Uterus (tissue), 4 donors: ENCODE data around the gene PUS3. TPM values are rescaled to one million over a fixed set of nuclear protein-coding genes. Genes with fewer than 3 reads are reported as not detected.
"Not testable (repeated sequence)": the region's sequence is repeated elsewhere in the genome, so short reads cannot be mapped to it uniquely, and the experiment has no call there.

Experiments
- DNase-seq, 2 donors: peaks; one replicate each; pipeline ENCODE4 v3.0.0-alpha.2; 2019 to 2020
- H3K27ac ChIP-seq, 2 donors: fragments of 200-600 bp; sonication (generic); 1 replicate in 1 of 2; 2 replicates in 1 of 2; pipeline ENCODE4 v1.5.1; 2016 to 2018
- H3K27me3 ChIP-seq, 2 donors: fragments of 200-600 bp; sonication (generic); one replicate each; pipeline ENCODE4 v1.5.1; 2018 to 2019; ENCODE audit warnings: control low read depth in 1 of 2
- H3K36me3 ChIP-seq, 2 donors: fragments of 200-600 bp; sonication (generic); one replicate each; pipeline ENCODE4 v1.5.1; 2019; ENCODE audit warnings: control low read depth in 1 of 2
- H3K4me1 ChIP-seq, 2 donors: fragments of 200-600 bp; sonication (generic); one replicate each; pipeline ENCODE4 v1.5.1; 2018 to 2019; ENCODE audit warnings: control low read depth in 1 of 2
- H3K4me3 ChIP-seq, 2 donors: fragments of 200-600 bp; sonication (generic); 1 replicate in 1 of 2; 2 replicates in 1 of 2; pipeline ENCODE4 v1.5.1; 2018 to 2019; ENCODE audit warnings: mild to moderate bottlenecking in 1 of 2
- H3K9me3 ChIP-seq, 2 donors: fragments of 200-600 bp; sonication (generic); one replicate each; pipeline ENCODE4 v1.5.1; 2019; ENCODE audit warnings: control low read depth in 1 of 2
- POLR2A ChIP-seq, 2 donors: fragments of 450-650 bp; IDR thresholded peaks; one replicate each; pipeline ENCODE4 v1.6.1; 2016; ENCODE audit warnings: antibody characterized with exemption in 2 of 2, mild to moderate bottlenecking in 1 of 2, moderate library complexity in 1 of 2
- intact Hi-C: fragments of 100-400 bp; cut with DNase I; formaldehyde crosslinking; loops from one replicate; pipeline ENCODE4 v1.15.1; 2023; ENCODE audit warnings: low total_unique reads
- total RNA-seq, 4 donors: library from RNA; depleted of rRNA in 3 of 4; stranded (reverse); fragments of >200 nt in 3 of 4; gene quantifications; one replicate each; pipeline versions ENCODE4 v1.1.0 to v1.2.4, GENCODE V29; 2014 to 2023
- TF ChIP-seq, protein P1 (sequence below), 4 experiments: fragments of 200-600 bp in 2 of 4; fragments of 450-650 bp in 2 of 4; sonication (generic) in 2 of 4; IDR thresholded peaks; one replicate each; pipeline ENCODE4 v1.5.1; 2016 to 2019; ENCODE audit warnings: antibody characterized with exemption in 4 of 4, mild to moderate bottlenecking in 2 of 4, moderate library complexity in 1 of 4
- donor health status: DM: yes; HTN: yes; CAD: no.

PUS3 gene
- total RNA-seq, 4 donors from 2014 or later, result 1.8 to 19.4 (median 10.2) TPM

DNA sequence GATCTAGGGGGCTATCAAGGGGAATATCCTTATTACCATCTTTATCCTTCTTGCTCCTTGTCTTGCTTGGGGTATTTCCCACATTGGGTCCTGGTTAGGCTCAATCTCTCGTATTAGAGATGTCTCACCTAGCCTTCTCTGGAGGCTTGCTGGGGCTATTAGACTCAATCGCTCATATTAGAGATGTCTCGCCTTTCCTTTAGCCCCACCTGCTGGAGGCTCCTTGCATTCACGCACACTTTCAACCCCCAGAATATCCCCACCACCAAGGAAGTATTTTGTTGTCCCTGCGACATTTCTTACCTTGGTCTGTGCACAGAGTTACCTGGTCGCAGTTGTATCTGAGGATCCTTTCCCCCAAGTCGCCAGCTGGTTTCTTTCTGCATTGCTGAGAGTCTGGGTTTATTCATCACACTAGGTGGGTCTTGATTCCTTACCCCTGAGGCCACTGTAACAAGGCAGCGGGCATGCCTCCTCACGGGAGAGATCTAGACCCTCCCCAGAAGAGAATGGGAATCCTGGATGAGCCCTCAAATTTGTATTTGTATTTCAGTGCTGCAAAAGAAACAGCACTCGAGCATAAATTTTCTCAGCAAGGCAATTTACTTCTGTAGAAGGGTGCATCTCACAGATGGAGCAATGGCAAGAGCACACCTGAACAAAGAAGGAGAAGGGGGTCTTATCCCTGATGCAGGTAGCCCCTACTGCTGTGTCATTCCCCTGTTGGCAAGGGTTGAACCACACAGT lies 31.4 kb downstream of the PUS3 start:
- Histone ChIP-seq H3K27me3 (no peaks in the 10 kb centered on the region), H3K4me3 (no peak overlapping the region), H3K27ac (no peak overlapping the region), H3K9me3 (no peaks in the 10 kb centered on the region), H3K36me3 (no peaks in the 10 kb centered on the region), H3K4me1 (no peaks in the 10 kb centered on the region)
- intact Hi-C loops, result no loop called here
- no peak for DNase-seq
- TF ChIP-seq POLR2A (IDR thresholded peaks at IDR 0.05), result no peak
- TF ChIP-seq, protein P1, sequence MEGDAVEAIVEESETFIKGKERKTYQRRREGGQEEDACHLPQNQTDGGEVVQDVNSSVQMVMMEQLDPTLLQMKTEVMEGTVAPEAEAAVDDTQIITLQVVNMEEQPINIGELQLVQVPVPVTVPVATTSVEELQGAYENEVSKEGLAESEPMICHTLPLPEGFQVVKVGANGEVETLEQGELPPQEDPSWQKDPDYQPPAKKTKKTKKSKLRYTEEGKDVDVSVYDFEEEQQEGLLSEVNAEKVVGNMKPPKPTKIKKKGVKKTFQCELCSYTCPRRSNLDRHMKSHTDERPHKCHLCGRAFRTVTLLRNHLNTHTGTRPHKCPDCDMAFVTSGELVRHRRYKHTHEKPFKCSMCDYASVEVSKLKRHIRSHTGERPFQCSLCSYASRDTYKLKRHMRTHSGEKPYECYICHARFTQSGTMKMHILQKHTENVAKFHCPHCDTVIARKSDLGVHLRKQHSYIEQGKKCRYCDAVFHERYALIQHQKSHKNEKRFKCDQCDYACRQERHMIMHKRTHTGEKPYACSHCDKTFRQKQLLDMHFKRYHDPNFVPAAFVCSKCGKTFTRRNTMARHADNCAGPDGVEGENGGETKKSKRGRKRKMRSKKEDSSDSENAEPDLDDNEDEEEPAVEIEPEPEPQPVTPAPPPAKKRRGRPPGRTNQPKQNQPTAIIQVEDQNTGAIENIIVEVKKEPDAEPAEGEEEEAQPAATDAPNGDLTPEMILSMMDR (IDR thresholded peaks at IDR 0.05), result peak in 2 of 4 experiments; percentile 12

DNA sequence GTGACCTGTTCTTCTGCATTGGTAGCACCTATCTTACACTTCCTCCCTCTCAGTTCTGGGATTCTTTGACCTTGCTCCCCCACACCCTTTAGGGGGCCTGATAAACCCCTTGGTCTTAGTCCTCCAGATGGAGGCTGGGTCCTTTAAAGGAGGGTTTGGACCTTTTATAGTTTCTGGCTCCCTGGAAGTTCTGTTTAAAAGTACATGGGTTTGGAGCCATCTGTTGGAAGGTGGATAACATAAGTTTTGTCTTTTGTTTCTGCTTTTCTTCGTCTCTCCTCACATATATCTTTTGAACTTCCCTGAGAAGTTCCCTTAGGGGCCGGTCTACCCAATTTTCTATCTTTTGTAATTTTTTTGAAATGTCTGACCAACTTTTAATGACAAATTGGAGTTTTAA lies 33.5 kb downstream of the PUS3 start:
- Histone ChIP-seq H3K9me3 (no peaks in the 10 kb centered on the region), H3K27ac (no peak overlapping the region)

DNA sequence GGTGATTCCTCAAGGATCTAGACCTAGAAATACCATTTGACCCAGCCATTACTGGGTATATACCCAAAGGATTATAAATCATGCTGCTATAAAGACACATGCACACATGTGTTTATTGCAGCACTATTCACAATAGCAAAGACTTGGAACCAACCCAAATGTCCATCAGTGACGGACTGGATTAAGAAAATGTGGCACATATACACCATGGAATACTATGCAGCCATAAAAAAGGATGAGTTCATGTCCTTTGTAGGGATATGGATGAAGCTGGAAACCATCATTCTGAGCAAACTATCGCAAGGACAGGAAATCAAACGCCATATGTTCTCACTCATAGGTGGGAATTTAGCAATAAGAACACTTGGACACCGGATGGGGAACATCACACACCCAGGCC lies 37.7 kb downstream of the PUS3 start:
- H3K9me3 ChIP-seq, H3K4me3 ChIP-seq, H3K4me1 ChIP-seq, H3K27me3 ChIP-seq, H3K27ac ChIP-seq, DNase-seq, intact Hi-C loops, H3K36me3 ChIP-seq: not testable (repeated sequence)

More for the DNA sequence above, 33.5 kb downstream of the PUS3 start:
- Histone ChIP-seq H3K27me3 (no peaks in the 10 kb centered on the region), H3K4me3 (no peak overlapping the region), H3K36me3 (no peaks in the 10 kb centered on the region), H3K4me1 (no peaks in the 10 kb centered on the region)
- TF ChIP-seq, protein P1 (IDR thresholded peaks at IDR 0.05), result no peak
- TF ChIP-seq POLR2A (IDR thresholded peaks at IDR 0.05), result no peak
- intact Hi-C loops, result no loop called here
- DNase-seq, result no peak

DNA sequence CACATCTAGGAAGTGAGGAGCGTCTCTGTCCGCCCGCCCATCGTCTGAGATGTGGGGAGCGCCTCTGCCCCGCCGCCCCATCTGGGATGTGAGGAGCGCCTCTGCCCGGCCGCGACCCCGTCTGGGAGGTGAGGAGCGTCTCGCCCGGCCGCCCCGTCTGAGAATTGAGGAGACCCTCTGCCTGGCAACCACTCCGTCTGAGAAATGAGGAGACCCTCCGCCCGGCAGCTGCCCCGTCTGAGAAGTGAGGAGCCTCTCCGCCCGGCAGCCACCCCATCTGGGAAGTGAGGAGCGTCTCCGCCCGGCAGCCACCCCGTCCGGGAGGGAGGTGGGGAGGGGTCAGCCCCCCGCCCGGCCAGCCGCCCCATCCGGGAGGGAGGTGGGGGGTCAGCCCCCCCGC lies 40.2 kb downstream of the PUS3 start:
- H3K4me1 ChIP-seq, H3K4me3 ChIP-seq, H3K9me3 ChIP-seq, H3K27me3 ChIP-seq, intact Hi-C loops, H3K27ac ChIP-seq, DNase-seq, H3K36me3 ChIP-seq: not testable (repeated sequence)

DNA sequence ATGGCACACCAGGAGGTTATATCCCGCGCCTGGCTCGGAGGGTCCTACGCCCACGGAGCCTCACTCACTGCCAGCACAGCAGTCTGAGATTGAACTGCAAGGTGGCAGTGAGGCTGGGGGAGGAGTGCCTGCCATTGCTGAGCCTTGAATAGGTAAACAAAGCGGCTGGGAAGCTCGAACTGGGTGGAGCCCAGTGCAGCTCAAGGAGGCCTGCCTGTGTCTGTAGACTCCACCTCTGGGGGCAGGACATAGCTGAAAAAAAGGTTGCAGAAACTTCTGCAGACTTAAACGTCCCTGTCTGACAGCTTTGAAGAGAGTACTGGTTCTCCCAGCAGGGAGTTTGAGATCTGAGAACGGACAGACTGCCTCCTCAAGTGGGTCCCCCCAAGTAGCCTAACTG lies 45.3 kb downstream of the PUS3 start:
- not testable (repeated sequence) for H3K4me3 ChIP-seq, H3K27ac ChIP-seq, H3K27me3 ChIP-seq, H3K36me3 ChIP-seq, H3K9me3 ChIP-seq, DNase-seq, H3K4me1 ChIP-seq
- intact Hi-C loops, result loop anchor here (10.0 kb wide), 1 partner anchor 333 kb away; no protein-coding TSS in a partner anchor

DNA sequence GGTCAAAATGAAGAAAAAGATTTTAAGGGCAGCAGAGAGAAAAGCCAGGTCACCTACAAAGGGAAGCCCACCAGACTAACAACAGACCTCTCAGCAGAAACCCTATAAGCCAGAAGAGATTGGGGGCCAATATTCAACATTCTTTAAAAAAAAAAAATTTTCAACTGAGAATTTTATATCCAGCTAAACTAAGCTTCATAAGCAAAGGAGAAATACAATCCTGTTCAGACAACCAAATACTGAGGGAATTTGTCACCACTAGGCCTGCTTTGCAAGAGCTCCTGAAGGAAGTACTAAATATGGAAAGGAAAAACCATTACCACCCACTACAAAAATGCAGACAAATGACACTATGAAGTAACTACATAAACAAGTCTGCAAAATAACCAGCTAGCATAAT lies 56.8 kb downstream of the PUS3 start:
- H3K36me3 ChIP-seq, result no peaks in the 10 kb centered on the region
- no peaks in the 10 kb centered on the region for H3K27me3 ChIP-seq
- DNase-seq, result no peak
- H3K4me3 ChIP-seq, result no peak overlapping the region
- intact Hi-C loops, result no loop called here
- no peaks in the 10 kb centered on the region for H3K4me1 ChIP-seq
- peaks cover 0 to 8% of the 10 kb centered on the region in 2 donors for H3K9me3 ChIP-seq
- no peak for TF ChIP-seq POLR2A (IDR thresholded peaks at IDR 0.05)
- TF ChIP-seq, protein P1 (IDR thresholded peaks at IDR 0.05), result no peak
- H3K27ac ChIP-seq, result no peak overlapping the region

Other genes with a start within 250 kb of the PUS3 start
- gene ACRV1, start 222.4 kb downstream of the PUS3 start, total RNA-seq, result not detected
- gene PATE1, start 156.9 kb downstream of the PUS3 start, total RNA-seq, result not detected
- gene PATE2, start 124.4 kb downstream of the PUS3 start, total RNA-seq, result under 1 TPM in 1 of 4 donors, not detected in 3; 0.85 TPM
- not detected for gene PATE3, start 115.1 kb downstream of the PUS3 start, total RNA-seq
- not detected for gene PATE4, start 69.9 kb downstream of the PUS3 start, total RNA-seq
- 10 to 100 TPM in 1 of 4 donors, 1 to 10 TPM in 2, under 1 TPM in 1; 0.26 to 10.9 (median 4.2) TPM for gene HYLS1, start 15.5 kb downstream of the PUS3 start, total RNA-seq
- 1 to 10 TPM in 1 of 4 donors, under 1 TPM in 1, not detected in 2; 0.46 to 1.1 TPM for gene DDX25, start 1.3 kb upstream of the PUS3 start, total RNA-seq
- gene VSIG10L2, start 42.8 kb upstream of the PUS3 start, total RNA-seq, result 1 to 10 TPM in 2 of 4 donors, not detected in 2; 1.1 to 9.5 TPM
- 100 to 1,000 TPM in 3 of 4 donors, 10 to 100 TPM in 1; 38.5 to 261 (median 213) TPM for gene CDON, start 159.7 kb upstream of the PUS3 start, total RNA-seq